Fibroblast of lung (primary cell): ENCODE results near the gene RXFP1.

ENCODE experiments used
- CTCF ChIP-seq, 2 donors: IDR thresholded peaks in 1 of 2; conservative IDR thresholded peaks in 1 of 2; 1 replicate in 1 of 2; 2 replicates in 1 of 2; pipeline ENCODE4 v1.5.1; 2011 to 2012; ENCODE audit warnings: low read length in 2 of 2, control low read depth in 1 of 2, inconsistent platforms in 1 of 2, low read depth in 1 of 2, mild to moderate bottlenecking in 1 of 2
- EZH2 ChIP-seq: IDR thresholded peaks from 2 replicates; pipeline ENCODE4 v1.5.1; 2012; ENCODE audit warnings: low read length, control low read depth, mild to moderate bottlenecking; ENCODE audit errors: missing control alignments

- TF ChIP-seq EZH2, result no peak
- no peak for TF ChIP-seq CTCF (conservative IDR thresholded peaks at IDR 0.05 in 1 of 2, IDR thresholded peaks at IDR 0.05 in 1 of 2; ENCODE audit: low read depth in 1 of 2, low read length in 2 of 2)
Measured at GRCh38 chr4:158560284-158560683, 38.6 kb downstream of the RXFP1 start.
